ENCODE results near the gene MINDY4.

- TF ChIP-seq CTCF (IDR thresholded peaks at IDR 0.05; ENCODE audit: low read depth, low read length, poor library complexity, severe bottlenecking) (no peak), EZH2phosphoT487 (IDR thresholded peaks at IDR 0.05; ENCODE audit: borderline replicate concordance, low read length) (no peak)
Observed at GRCh38 chr7:30788640-30789333, 17.6 kb downstream of the MINDY4 start.
